Measurements from ENCODE around the gene KLHL35. TPM values are rescaled to one million over a fixed set of nuclear protein-coding genes. Genes with fewer than 3 reads are reported as not detected.

KLHL35 gene
- total and polyA plus RNA-seq, 2 of the 4 experiments (the other 2 are of a cell fraction) = 1.6 to 3.3 TPM

GRCh38 chr11:75463106-75463774, 30.2 kb upstream of the KLHL35 start:
- ATAC-seq (ENCODE audit: low read depth) (no peak), DNase-seq (no peak)
- Histone ChIP-seq H3K4me2 (ENCODE audit: low read depth, low read length) (no peak overlapping the region), H3K4ac (ENCODE audit: low read depth, low read length) (no peak overlapping the region), H4K20me1 (ENCODE audit: insufficient read depth, low read length) (no peaks in the 10 kb centered on the region), H3K79me1 (ENCODE audit: low read depth in 1 of 2, low read length in 2 of 2) (no peaks in the 10 kb centered on the region), H3K27ac (ENCODE audit: insufficient read depth, low read length) (no peak overlapping the region), H3K9me3 (ENCODE audit: control insufficient read depth, insufficient read depth, low read length) (no peaks in the 10 kb centered on the region), H3K9me1 (ENCODE audit: insufficient read depth, low read length) (0 out of 2 replicates have a peak, but pooled peaks cover 7% of the 10 kb centered on the region), H2AK5ac (ENCODE audit: low read depth, low read length) (no peak overlapping the region), H3K56ac (ENCODE audit: extremely low read depth, insufficient read depth, low read length) (no peak overlapping the region), H4K5ac (ENCODE audit: low read depth, low read length) (no peak overlapping the region), H3K27me3 (ENCODE audit: control insufficient read depth, insufficient read depth, low read length) (no peaks in the 10 kb centered on the region), H2BK15ac (ENCODE audit: low read depth, low read length) (no peak overlapping the region), H2BK120ac (ENCODE audit: low read depth, low read length) (no peak overlapping the region), H4K8ac (ENCODE audit: low read depth in 2 of 2, low read length in 2 of 2) (no peak overlapping the region), H3K9ac (ENCODE audit: low read depth, low read length) (no peak overlapping the region), H2BK5ac (ENCODE audit: low read depth, low read length, poor library complexity, severe bottlenecking) (no peak overlapping the region), H2AFZ (replicated peaks; ENCODE audit: low read length, poor library complexity) (no peak overlapping the region), H4K91ac (ENCODE audit: insufficient read depth, low read depth, low read length) (no peak overlapping the region), H3K18ac (ENCODE audit: low read depth, low read length) (no peak overlapping the region), H2BK20ac (ENCODE audit: low read depth, low read length) (no peak overlapping the region), H3K4me3 (ENCODE audit: insufficient read depth, low read depth, low read length) (no peak overlapping the region), H3K36me3 (ENCODE audit: control insufficient read depth, insufficient read depth, low read length) (no peaks in the 10 kb centered on the region), H3K4me1 (ENCODE audit: control insufficient read depth, insufficient read depth, low read length) (peaks cover 12% of the 10 kb centered on the region), H2AK9ac (replicated peaks; ENCODE audit: low read depth, low read length, poor library complexity) (no peak overlapping the region), H3K14ac (replicated peaks; ENCODE audit: low read depth, low read length) (0 out of 2 replicates have a peak overlapping the region, but pooled peaks have one; percentile 1), H3K23ac (ENCODE audit: low read depth, low read length) (no peak overlapping the region)
- POLR2A ChIA-PET (ENCODE audit: unreplicated experiment) = no interaction called here
- in situ Hi-C loops (cut with MboI; ENCODE audit: low sequenced_read_pairs) (no loop called here), intact Hi-C loops (cut with micrococcal nuclease) (no loop called here), dilution Hi-C loops (cut with HindIII; ENCODE audit: low sequenced_read_pairs, unreplicated experiment) (no loop called here)
- CTCF ChIA-PET = interaction anchor here (0.8 kb wide), 1 partner anchor 243 kb away, joined by 3 read pairs; no protein-coding TSS in a partner anchor
- no TSS peak for BruUV-seq (replicated peaks)
- peak; percentile 79 for TF ChIP-seq MAFK (IDR thresholded peaks at IDR 0.05; ENCODE audit: low read depth, low read length)
- TF ChIP-seq MAZ (IDR thresholded peaks at IDR 0.05; ENCODE audit: borderline replicate concordance, low read depth, low read length) = no peak
- 100% methylated on average over 1 of the region's 11 CpGs; no CpG with 5 or more reads in 1 of the 2 experiments for WGBS, 2 experiments (ENCODE audit: extremely low coverage in 2 of 2, insufficient read length in 1 of 2)

Measured in IMR-90 (cell line).